Fibroblast of lung (primary cell): Measurements from ENCODE around the gene MTARC1. TPM values are rescaled to one million over a fixed set of nuclear protein-coding genes. Genes with fewer than 3 reads are reported as not detected.

Source experiments
- DNase-seq, 2 donors: peaks; one replicate each; pipeline versions ENCODE4 v3.0.0 to v3.0.0-alpha.2; 2010; ENCODE audit warnings: low read depth in 2 of 2
- H2AFZ ChIP-seq: 2 replicates; pipeline ENCODE4 v1.5.1; 2012; ENCODE audit warnings: low read length, control low read depth, inconsistent platforms
- H3K27ac ChIP-seq: 2 replicates; pipeline ENCODE4 v1.5.1; 2011; ENCODE audit warnings: low read length, control low read depth; ENCODE audit not compliant: insufficient read depth
- H3K27me3 ChIP-seq: 2 replicates; pipeline ENCODE4 v1.5.1; 2011; ENCODE audit warnings: mild to moderate bottlenecking, low read length; ENCODE audit not compliant: control insufficient read depth, insufficient read depth
- H3K36me3 ChIP-seq: 2 replicates; pipeline ENCODE4 v1.5.1; 2011; ENCODE audit warnings: low read length; ENCODE audit not compliant: control insufficient read depth, insufficient read depth
- H3K4me1 ChIP-seq: 2 replicates; pipeline ENCODE4 v1.5.1; 2011; ENCODE audit warnings: low read length; ENCODE audit not compliant: control insufficient read depth, insufficient read depth; ENCODE audit errors: extremely low read depth
- H3K4me2 ChIP-seq: 2 replicates; pipeline ENCODE4 v1.5.1; 2011; ENCODE audit warnings: low read length, control low read depth; ENCODE audit not compliant: insufficient read depth; ENCODE audit errors: extremely low read depth
- H3K4me3 ChIP-seq, 4 experiments: fragments of 200-600 bp in 1 of 4; sonication (generic) in 1 of 4; replicated peaks in 1 of 4; 2 replicates each; pipeline ENCODE4 v1.5.1; 2011 to 2016; ENCODE audit warnings: low read length in 4 of 4, low read depth in 3 of 4, mild to moderate bottlenecking in 3 of 4, control low read depth in 2 of 4, inconsistent platforms in 1 of 4, mixed read lengths in 1 of 4; ENCODE audit not compliant: insufficient read depth in 1 of 4; ENCODE audit errors: control extremely low read depth in 1 of 4
- H3K79me2 ChIP-seq: 2 replicates; pipeline ENCODE4 v1.5.1; 2012; ENCODE audit warnings: mild to moderate bottlenecking, low read length, inconsistent platforms; ENCODE audit not compliant: control insufficient read depth, insufficient read depth
- H3K9ac ChIP-seq: 2 replicates; pipeline ENCODE4 v1.5.1; 2011; ENCODE audit warnings: mild to moderate bottlenecking, low read length, control low read depth; ENCODE audit not compliant: insufficient read depth
- H3K9me3 ChIP-seq: 2 replicates; pipeline ENCODE4 v1.5.1; 2012; ENCODE audit warnings: low read depth, low read length; ENCODE audit not compliant: control insufficient read depth, insufficient read depth
- H4K20me1 ChIP-seq: 2 replicates; pipeline ENCODE4 v1.5.1; 2011; ENCODE audit warnings: low read length; ENCODE audit not compliant: control insufficient read depth, insufficient read depth; ENCODE audit errors: extremely low read depth
- EZH2 ChIP-seq: IDR thresholded peaks from 2 replicates; pipeline ENCODE4 v1.5.1; 2012; ENCODE audit warnings: low read length, control low read depth, mild to moderate bottlenecking; ENCODE audit errors: missing control alignments
- polyA plus RNA-seq, 2 donors: library from polyadenylated mRNA; depleted of rRNA in 1 of 2; stranded (reverse) in 1 of 2; unstranded in 1 of 2; fragments of >200 nt; gene quantifications; 2 replicates each; pipeline ENCODE4 v1.2.1, GENCODE V29; 2011 to 2012; ENCODE audit warnings: missing spikeins in 1 of 2
- total RNA-seq: library from RNA; depleted of rRNA; stranded (reverse); fragments of >200 nt; gene quantifications from 2 replicates; pipeline ENCODE4 v1.2.1, GENCODE V29; 2014
- TF ChIP-seq, protein P1 (sequence below), 2 donors: IDR thresholded peaks in 1 of 2; conservative IDR thresholded peaks in 1 of 2; 1 replicate in 1 of 2; 2 replicates in 1 of 2; pipeline ENCODE4 v1.5.1; 2011 to 2012; ENCODE audit warnings: low read length in 2 of 2, control low read depth in 1 of 2, inconsistent platforms in 1 of 2, low read depth in 1 of 2, mild to moderate bottlenecking in 1 of 2

Gene MTARC1
- total and polyA plus RNA-seq, 2 donors (not counting 1 experiment from before 2014, with no cell fraction given), result 1.8 to 9.6 TPM

- no peak overlapping the region for H3K9ac ChIP-seq
- H3K4me2 ChIP-seq, result no peak overlapping the region
- no peaks in the 10 kb centered on the region for H4K20me1 ChIP-seq
- H2AFZ ChIP-seq, result no peak overlapping the region
- peaks cover 4% of the 10 kb centered on the region for H3K27me3 ChIP-seq
- H3K9me3 ChIP-seq, result no peaks in the 10 kb centered on the region
- no peak for DNase-seq
- TF ChIP-seq, protein P1, sequence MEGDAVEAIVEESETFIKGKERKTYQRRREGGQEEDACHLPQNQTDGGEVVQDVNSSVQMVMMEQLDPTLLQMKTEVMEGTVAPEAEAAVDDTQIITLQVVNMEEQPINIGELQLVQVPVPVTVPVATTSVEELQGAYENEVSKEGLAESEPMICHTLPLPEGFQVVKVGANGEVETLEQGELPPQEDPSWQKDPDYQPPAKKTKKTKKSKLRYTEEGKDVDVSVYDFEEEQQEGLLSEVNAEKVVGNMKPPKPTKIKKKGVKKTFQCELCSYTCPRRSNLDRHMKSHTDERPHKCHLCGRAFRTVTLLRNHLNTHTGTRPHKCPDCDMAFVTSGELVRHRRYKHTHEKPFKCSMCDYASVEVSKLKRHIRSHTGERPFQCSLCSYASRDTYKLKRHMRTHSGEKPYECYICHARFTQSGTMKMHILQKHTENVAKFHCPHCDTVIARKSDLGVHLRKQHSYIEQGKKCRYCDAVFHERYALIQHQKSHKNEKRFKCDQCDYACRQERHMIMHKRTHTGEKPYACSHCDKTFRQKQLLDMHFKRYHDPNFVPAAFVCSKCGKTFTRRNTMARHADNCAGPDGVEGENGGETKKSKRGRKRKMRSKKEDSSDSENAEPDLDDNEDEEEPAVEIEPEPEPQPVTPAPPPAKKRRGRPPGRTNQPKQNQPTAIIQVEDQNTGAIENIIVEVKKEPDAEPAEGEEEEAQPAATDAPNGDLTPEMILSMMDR (conservative IDR thresholded peaks at IDR 0.05 in 1 of 2, IDR thresholded peaks at IDR 0.05 in 1 of 2; ENCODE audit: low read depth in 1 of 2, low read length in 2 of 2), result no peak
- no peak for TF ChIP-seq EZH2
- H3K4me1 ChIP-seq, result no peaks in the 10 kb centered on the region
- H3K36me3 ChIP-seq, result no peaks in the 10 kb centered on the region
- H3K27ac ChIP-seq, result no peak overlapping the region
- H3K79me2 ChIP-seq, result no peaks in the 10 kb centered on the region
- H3K4me3 ChIP-seq, result no peak overlapping the region
Measured at GRCh38 chr1:220809704-220810103, 23.0 kb downstream of the MTARC1 start.

- Histone ChIP-seq H2AFZ (no peak overlapping the region), H3K4me1 (no peaks in the 10 kb centered on the region), H3K27ac (no peak overlapping the region), H3K36me3 (no peaks in the 10 kb centered on the region), H4K20me1 (no peaks in the 10 kb centered on the region), H3K4me2 (peak overlapping the region; percentile 36), H3K9me3 (no peaks in the 10 kb centered on the region), H3K79me2 (no peaks in the 10 kb centered on the region), H3K27me3 (peaks cover 6% of the 10 kb centered on the region), H3K9ac (no peak overlapping the region), H3K4me3 (no peak overlapping the region)
- peak; percentile 63 to 84 for DNase-seq
- TF ChIP-seq EZH2, result no peak
- TF ChIP-seq, protein P1 (conservative IDR thresholded peaks at IDR 0.05 in 1 of 2, IDR thresholded peaks at IDR 0.05 in 1 of 2; ENCODE audit: low read depth in 1 of 2, low read length in 2 of 2), result peak; percentile 96 to 98
Measured at GRCh38 chr1:220810179-220810653, 23.5 kb downstream of the MTARC1 start.

GRCh38 chr1:220810963-220811362, 24.2 kb downstream of the MTARC1 start:
- Histone ChIP-seq H3K27me3 (peaks cover 7% of the 10 kb centered on the region), H3K79me2 (no peaks in the 10 kb centered on the region), H3K9ac (no peak overlapping the region), H3K4me2 (no peak overlapping the region), H3K4me1 (no peaks in the 10 kb centered on the region), H3K4me3 (no peak overlapping the region), H3K27ac (no peak overlapping the region), H4K20me1 (no peaks in the 10 kb centered on the region), H3K9me3 (no peaks in the 10 kb centered on the region), H3K36me3 (no peaks in the 10 kb centered on the region), H2AFZ (no peak overlapping the region)
- DNase-seq, result no peak
- TF ChIP-seq EZH2, result no peak
- TF ChIP-seq, protein P1 (conservative IDR thresholded peaks at IDR 0.05 in 1 of 2, IDR thresholded peaks at IDR 0.05 in 1 of 2; ENCODE audit: low read depth in 1 of 2, low read length in 2 of 2), result no peak
